GM23248 (cell line): ENCODE data around the gene CEMIP. TPM values are rescaled to one million over a fixed set of nuclear protein-coding genes. Genes with fewer than 3 reads are reported as not detected.

Experiments
- DNase-seq: peaks from one replicate; pipeline ENCODE4 v3.0.0-alpha.2; 2015
- H2AFZ ChIP-seq: fragments of 200-600 bp; sonication (generic); 2 replicates; pipeline ENCODE4 v1.6.1; 2016; ENCODE audit warnings: antibody characterized with exemption
- H3F3A ChIP-seq: fragments of 200-600 bp; sonication (generic); 2 replicates; pipeline ENCODE4 v1.6.1; 2016; ENCODE audit warnings: mild to moderate bottlenecking, antibody characterized with exemption, mixed run types; ENCODE audit not compliant: insufficient read depth
- H3K27ac ChIP-seq: fragments of 200-600 bp; sonication (generic); 2 replicates; pipeline ENCODE4 v1.5.1; 2016; ENCODE audit warnings: mild to moderate bottlenecking
- H3K27me3 ChIP-seq: fragments of 200-600 bp; sonication (generic); replicated peaks from 2 replicates; pipeline ENCODE4 v1.6.1; 2016; ENCODE audit warnings: mild to moderate bottlenecking; ENCODE audit not compliant: insufficient read depth
- H3K36me3 ChIP-seq: fragments of 200-600 bp; sonication (generic); 2 replicates; pipeline ENCODE4 v1.6.1; 2016; ENCODE audit warnings: low read depth, mild to moderate bottlenecking
- H3K4me1 ChIP-seq: fragments of 200-600 bp; sonication (generic); 2 replicates; pipeline ENCODE4 v1.6.1; 2016; ENCODE audit warnings: mild to moderate bottlenecking; ENCODE audit not compliant: insufficient read depth
- H3K4me2 ChIP-seq: fragments of 200-600 bp; sonication (generic); one replicate; pipeline ENCODE4 v1.6.1; 2016; ENCODE audit warnings: mild to moderate bottlenecking; ENCODE audit not compliant: unreplicated experiment
- H3K4me3 ChIP-seq: fragments of 200-600 bp; sonication (generic); 2 replicates; pipeline ENCODE4 v1.5.1; 2016; ENCODE audit warnings: mild to moderate bottlenecking
- H3K79me2 ChIP-seq: fragments of 200-600 bp; sonication (generic); 2 replicates; pipeline ENCODE4 v1.6.1; 2016; ENCODE audit warnings: mild to moderate bottlenecking; ENCODE audit not compliant: insufficient read depth
- H3K9ac ChIP-seq: fragments of 200-600 bp; sonication (generic); 2 replicates; pipeline ENCODE4 v1.6.1; 2016; ENCODE audit warnings: mild to moderate bottlenecking
- H3K9me2 ChIP-seq: fragments of 200-600 bp; sonication (generic); 2 replicates; pipeline ENCODE4 v1.6.1; 2016; ENCODE audit warnings: mixed run types, mild to moderate bottlenecking, moderate library complexity; ENCODE audit not compliant: insufficient read depth
- H3K9me3 ChIP-seq: fragments of 200-600 bp; sonication (generic); one replicate; pipeline ENCODE4 v1.6.1; 2017; ENCODE audit warnings: low read depth
- H4K20me1 ChIP-seq: fragments of 200-600 bp; sonication (generic); 2 replicates; pipeline ENCODE4 v1.6.0; 2016; ENCODE audit not compliant: insufficient read depth
- EZH2 ChIP-seq: fragments of 200-600 bp; sonication (generic); IDR thresholded peaks from 2 replicates; pipeline ENCODE4 v1.6.1; 2018; ENCODE audit warnings: antibody characterized with exemption, mild to moderate bottlenecking; ENCODE audit not compliant: insufficient read depth, poor library complexity, severe bottlenecking
- EZH2phosphoT487 ChIP-seq: fragments of 200-600 bp; sonication (generic); IDR thresholded peaks from 2 replicates; pipeline ENCODE4 v1.6.1; 2018; ENCODE audit warnings: antibody characterized with exemption, moderate library complexity, mild to moderate bottlenecking, low read depth; ENCODE audit not compliant: insufficient read depth
- WGBS, 2 experiments: methylation state at CpG; one replicate each; pipeline ENCODE4 v1.1.6; 2015 to 2017; ENCODE audit warnings: low lambda C conversion rate in 2 of 2, low coverage in 1 of 2; ENCODE audit errors: missing lambda C conversion rate in 2 of 2; 5-methylcytosine and 5-hydroxymethylcytosine counted together
- in situ Hi-C: fragments of 300-500 bp; cut with MboI; formaldehyde crosslinking; loops from 2 replicates; pipeline ENCODE4 v1.15.0; 2020
- polyA plus RNA-seq: library from polyadenylated mRNA; unstranded; fragments of >200 nt; fragmentation: Nextera tagmentation; extraction: Ambion mirVana; gene quantifications from 2 replicates; pipeline ENCODE4 v1.2.1, GENCODE V29; 2016
- total RNA-seq: library from RNA; depleted of rRNA; stranded (reverse); fragments of >200 nt; shearing (Covaris generic); gene quantifications from 2 replicates; pipeline ENCODE4 v1.2.3, GENCODE V29; 2014

CEMIP gene
- total and polyA plus RNA-seq, 2 experiments from 2014 or later = 134 to 213 TPM

GRCh38 chr15:80811781-80812315, 32.7 kb downstream of the CEMIP start:
- no peaks in the 10 kb centered on the region for H3K9me2 ChIP-seq
- no peak overlapping the region for H3K27ac ChIP-seq
- in situ Hi-C loops = no loop called here
- H3K27me3 ChIP-seq = no peaks in the 10 kb centered on the region
- no peaks in the 10 kb centered on the region for H3K4me1 ChIP-seq
- no peak overlapping the region for H2AFZ ChIP-seq
- peaks cover 46% of the 10 kb centered on the region for H3K36me3 ChIP-seq
- 67 to 72% methylated on average over 9 of the region's 9 CpGs for WGBS, 2 experiments
- H3K9ac ChIP-seq = no peak overlapping the region
- peaks cover 96% of the 10 kb centered on the region for H3F3A ChIP-seq
- no peak for DNase-seq
- no peak overlapping the region for H3K4me3 ChIP-seq
- no peak overlapping the region for H3K4me2 ChIP-seq
- no peaks in the 10 kb centered on the region for H3K9me3 ChIP-seq
- no peaks in the 10 kb centered on the region for H4K20me1 ChIP-seq
- no peak for TF ChIP-seq EZH2
- TF ChIP-seq EZH2phosphoT487 = no peak
- H3K79me2 ChIP-seq = no peaks in the 10 kb centered on the region

- H3F3A ChIP-seq = peaks cover 89% of the 10 kb centered on the region
- peaks cover 57% of the 10 kb centered on the region for H3K36me3 ChIP-seq
- H2AFZ ChIP-seq = no peak overlapping the region
- H3K4me1 ChIP-seq = no peaks in the 10 kb centered on the region
- no peak overlapping the region for H3K27ac ChIP-seq
- in situ Hi-C loops = no loop called here
- H3K4me2 ChIP-seq = no peak overlapping the region
- H3K27me3 ChIP-seq = no peaks in the 10 kb centered on the region
- no peak for DNase-seq
- 81 to 83% methylated on average over 4 of the region's 4 CpGs for WGBS, 2 experiments
- H3K9me3 ChIP-seq = no peaks in the 10 kb centered on the region
- H4K20me1 ChIP-seq = no peaks in the 10 kb centered on the region
- H3K9ac ChIP-seq = no peak overlapping the region
- H3K4me3 ChIP-seq = no peak overlapping the region
- TF ChIP-seq EZH2phosphoT487 = no peak
- no peak for TF ChIP-seq EZH2
- H3K79me2 ChIP-seq = no peaks in the 10 kb centered on the region
- H3K9me2 ChIP-seq = no peaks in the 10 kb centered on the region
These were observed 35.9 kb downstream of the CEMIP start for GRCh38 chr15:80815106-80815505.

- H3F3A ChIP-seq = peaks cover 88% of the 10 kb centered on the region
- H3K27me3 ChIP-seq = no peaks in the 10 kb centered on the region
- in situ Hi-C loops = no loop called here
- H3K79me2 ChIP-seq = no peaks in the 10 kb centered on the region
- no peaks in the 10 kb centered on the region for H3K9me2 ChIP-seq
- H2AFZ ChIP-seq = no peak overlapping the region
- no peak overlapping the region for H3K4me3 ChIP-seq
- H3K4me1 ChIP-seq = no peaks in the 10 kb centered on the region
- peaks cover 57% of the 10 kb centered on the region for H3K36me3 ChIP-seq
- no peaks in the 10 kb centered on the region for H4K20me1 ChIP-seq
- whole genome bisulfite sequencing, 2 experiments = 83 to 88% methylated on average over 3 of the region's 3 CpGs
- no peak for DNase-seq
- H3K9ac ChIP-seq = no peak overlapping the region
- H3K27ac ChIP-seq = no peak overlapping the region
- TF ChIP-seq EZH2 (no peak), EZH2phosphoT487 (no peak)
- no peak overlapping the region for H3K4me2 ChIP-seq
- no peaks in the 10 kb centered on the region for H3K9me3 ChIP-seq
These were observed 37.0 kb downstream of the CEMIP start for GRCh38 chr15:80816049-80816653.

- Histone ChIP-seq H2AFZ (no peak overlapping the region), H3K9me3 (no peaks in the 10 kb centered on the region), H4K20me1 (no peaks in the 10 kb centered on the region), H3K27ac (no peak overlapping the region), H3K36me3 (peaks cover 56% of the 10 kb centered on the region), H3K4me1 (no peaks in the 10 kb centered on the region), H3F3A (peaks cover 88% of the 10 kb centered on the region), H3K4me2 (no peak overlapping the region), H3K9me2 (no peaks in the 10 kb centered on the region), H3K9ac (no peak overlapping the region), H3K27me3 (no peaks in the 10 kb centered on the region), H3K79me2 (no peaks in the 10 kb centered on the region), H3K4me3 (no peak overlapping the region)
- no peak for DNase-seq
- TF ChIP-seq EZH2phosphoT487 (no peak), EZH2 (no peak)
- 93 to 94% methylated on average over 4 of the region's 4 CpGs for WGBS, 2 experiments
- in situ Hi-C loops = no loop called here
These were observed 37.8 kb downstream of the CEMIP start for GRCh38 chr15:80816936-80817335.
